T47D (cell line): ENCODE data around the gene NNT.
"Not testable (repeated sequence)": the region's sequence is repeated elsewhere in the genome, so short reads cannot be mapped to it uniquely, and the experiment has no call there.

Experiments used
- DNase-seq, 2 experiments: peaks; one replicate each; pipeline versions ENCODE4 v3.0.0 to v3.0.0-alpha.2; 2011 to 2012; ENCODE audit warnings: low read depth in 1 of 2, low spot score in 1 of 2
- JUND ChIP-seq: IDR thresholded peaks from 2 replicates; pipeline ENCODE4 v1.6.1; 2012; ENCODE audit warnings: low read depth
- in situ Hi-C: cut with HindIII; loops from 2 replicates; pipeline ENCODE4 v1.10.0; 2016; ENCODE audit warnings: low sequenced_read_pairs, low pct_unique_long_range_greater_than_20kb

The NNT gene

DNA sequence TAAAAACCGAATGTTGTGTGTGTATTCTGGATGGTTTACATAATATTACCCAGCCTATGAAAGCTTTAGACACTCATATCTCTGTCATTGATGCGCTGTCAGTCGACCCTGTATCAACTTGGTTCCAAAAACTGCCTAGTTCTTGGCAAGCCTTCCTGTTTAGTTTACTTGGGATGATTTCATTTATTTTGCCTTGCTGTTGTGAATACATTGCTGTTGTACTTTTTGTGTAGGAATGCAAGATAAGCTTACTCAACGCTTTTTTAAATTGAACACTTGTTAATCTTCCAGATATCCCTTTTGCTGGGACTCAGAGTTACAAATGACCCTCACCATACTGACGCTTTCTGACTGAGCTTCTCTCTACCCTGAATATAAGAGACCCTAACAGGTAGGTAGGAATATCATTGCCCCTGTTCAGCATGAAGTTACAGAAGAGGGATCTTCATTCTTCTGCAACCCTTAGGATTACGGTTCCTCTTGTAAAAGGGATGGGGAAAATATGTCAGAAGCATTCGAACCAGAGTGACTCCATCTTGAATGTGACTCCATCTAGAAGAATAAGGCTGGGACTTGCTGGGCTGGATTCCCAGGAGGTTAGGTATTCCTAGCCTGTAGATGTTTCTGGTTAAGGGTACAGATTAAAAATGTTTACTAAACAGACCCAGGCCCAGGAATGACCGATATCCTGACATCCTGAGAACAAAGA, 32.4 kb upstream of the NNT start:
- in situ Hi-C loops: no loop called here
- no peak for TF ChIP-seq JUND
- no peak for DNase-seq

GRCh38 chr5:43571237-43571636, 31.7 kb upstream of the NNT start:
- no peak for TF ChIP-seq JUND
- in situ Hi-C loops: no loop called here

GRCh38 chr5:43572357-43572756, 30.6 kb upstream of the NNT start:
- DNase-seq: peak in 1 of 2 experiments; percentile 67
- TF ChIP-seq JUND: no peak
- in situ Hi-C loops: no loop called here

More at GRCh38 chr5:43571237-43571636, 31.7 kb upstream of the NNT start:
- DNase-seq: no peak

- no peak for DNase-seq
- in situ Hi-C loops: no loop called here
- TF ChIP-seq JUND: no peak
Observed at GRCh38 chr5:43573058-43573457, 29.9 kb upstream of the NNT start.

- DNase-seq, in situ Hi-C loops: not testable (repeated sequence)
Observed at GRCh38 chr5:43580402-43581210, 22.4 kb upstream of the NNT start.

DNA sequence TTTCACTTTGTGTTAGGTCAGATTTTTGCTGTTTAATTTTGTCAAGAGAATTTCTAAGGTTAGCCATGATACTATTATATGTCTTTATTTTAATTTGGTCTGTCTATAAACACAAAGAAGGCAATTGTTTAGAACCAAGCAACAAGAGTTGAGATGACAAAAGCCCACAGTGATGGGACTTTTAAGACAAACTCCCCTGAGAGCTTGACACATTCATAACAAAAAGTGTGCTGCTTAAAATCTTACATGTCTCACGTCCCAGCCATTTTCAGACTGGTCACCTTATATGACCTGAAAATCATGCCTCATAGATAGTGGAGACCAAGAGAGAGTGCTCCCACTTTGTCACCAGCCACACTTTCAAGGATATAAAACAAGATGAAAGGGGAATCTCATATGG, 21.6 kb upstream of the NNT start:
- no peak for DNase-seq
- in situ Hi-C loops: no loop called here
- TF ChIP-seq JUND: no peak

- DNase-seq: no peak
- no peak for TF ChIP-seq JUND
- in situ Hi-C loops: no loop called here
Observed at GRCh38 chr5:43582082-43583005, 20.6 kb upstream of the NNT start.

DNA sequence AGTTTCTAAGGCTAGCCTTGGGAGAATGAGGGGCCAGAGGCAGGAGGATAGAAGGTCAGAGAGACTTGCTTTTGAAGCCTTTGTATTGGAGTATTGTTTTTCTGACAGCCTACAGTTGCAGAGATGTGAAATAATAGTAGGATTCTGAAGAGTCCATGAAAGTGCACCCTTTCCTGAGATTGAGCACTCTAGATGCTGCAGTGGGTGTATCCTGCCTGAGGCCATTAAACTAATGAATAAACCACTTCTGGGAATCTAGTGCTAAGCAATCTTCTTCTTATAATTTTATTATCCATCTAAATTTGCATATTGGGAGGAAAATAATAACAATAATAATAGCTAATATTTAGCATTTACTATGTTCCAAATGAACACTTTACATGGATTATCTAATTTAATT, 19.3 kb upstream of the NNT start:
- no peak for DNase-seq
- in situ Hi-C loops: no loop called here
- no peak for TF ChIP-seq JUND

DNA sequence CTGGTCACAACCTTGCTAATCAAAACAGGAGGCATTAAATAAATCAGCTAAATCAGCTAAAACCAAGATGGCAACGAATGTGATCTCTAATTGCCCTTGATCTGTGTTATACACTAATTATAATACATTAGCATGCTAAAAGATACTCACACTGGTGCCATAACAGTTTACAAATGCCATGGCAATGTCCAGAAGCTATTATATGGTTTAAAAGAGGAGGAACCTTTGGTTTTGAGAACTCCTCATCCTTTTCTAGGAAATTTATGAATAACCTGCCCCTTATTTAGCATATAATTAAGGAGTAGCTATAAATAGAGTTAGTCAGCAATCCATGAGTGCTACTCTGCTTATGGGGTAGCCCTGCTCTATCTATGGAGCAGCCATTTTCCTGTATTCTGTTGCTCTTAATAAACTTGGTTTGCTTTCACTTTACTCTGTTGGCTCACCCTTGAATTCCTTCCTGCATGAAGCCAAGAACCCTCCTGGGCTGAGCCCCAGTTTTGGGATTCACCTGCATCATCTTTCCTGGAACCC, 18.7 kb upstream of the NNT start:
- no peak for DNase-seq
- no peak for TF ChIP-seq JUND
- in situ Hi-C loops: no loop called here

DNA sequence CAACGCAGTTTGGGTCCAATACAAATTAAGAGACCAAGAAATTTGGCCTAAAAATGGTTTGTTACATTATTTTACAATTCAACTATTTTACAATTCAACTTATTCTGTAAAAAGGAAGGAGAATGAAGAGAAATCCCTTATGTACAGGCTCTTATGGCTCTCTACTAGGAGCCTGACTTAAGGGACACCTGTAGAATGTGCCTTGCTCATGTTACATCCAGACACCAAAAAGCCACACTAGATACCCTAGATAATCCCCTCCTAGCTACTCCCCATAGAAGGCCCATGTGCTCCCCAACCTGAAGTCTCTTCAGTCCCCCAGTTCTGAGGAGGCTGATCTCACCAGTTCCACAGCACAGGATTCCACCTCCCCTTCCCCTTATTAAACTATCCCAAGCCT, 14.1 kb upstream of the NNT start:
- in situ Hi-C loops: no loop called here
- no peak for TF ChIP-seq JUND
- no peak for DNase-seq

DNA sequence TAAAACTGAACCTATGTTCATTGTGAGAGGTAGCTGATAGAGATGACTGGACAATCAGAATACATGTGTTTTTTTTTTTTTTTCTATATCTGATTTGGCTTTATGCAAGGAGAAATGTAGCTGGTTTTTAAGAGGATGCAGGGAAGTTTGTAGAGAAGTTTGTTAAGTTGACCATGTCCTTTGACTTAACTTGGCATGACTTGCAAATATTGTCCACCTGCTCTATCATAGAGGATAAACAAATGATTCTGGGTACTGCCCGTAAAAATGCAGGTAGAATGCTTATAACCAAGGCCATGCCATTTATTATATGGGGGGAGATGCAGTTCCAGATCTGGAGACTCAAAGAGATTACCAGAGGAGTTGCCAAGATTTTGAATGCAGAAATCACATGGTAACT, 13.7 kb upstream of the NNT start:
- in situ Hi-C loops: no loop called here
- TF ChIP-seq JUND: no peak

GRCh38 chr5:43590700-43591099, 12.3 kb upstream of the NNT start:
- DNase-seq: no peak
- in situ Hi-C loops: no loop called here
- TF ChIP-seq JUND: no peak

More for the DNA sequence above, 13.7 kb upstream of the NNT start:
- no peak for DNase-seq
